Measurements from ENCODE around the gene KNDC1.
"Not testable (repeated sequence)": the region's sequence is repeated elsewhere in the genome, so short reads cannot be mapped to it uniquely, and the experiment has no call there.

Gene KNDC1

DNA sequence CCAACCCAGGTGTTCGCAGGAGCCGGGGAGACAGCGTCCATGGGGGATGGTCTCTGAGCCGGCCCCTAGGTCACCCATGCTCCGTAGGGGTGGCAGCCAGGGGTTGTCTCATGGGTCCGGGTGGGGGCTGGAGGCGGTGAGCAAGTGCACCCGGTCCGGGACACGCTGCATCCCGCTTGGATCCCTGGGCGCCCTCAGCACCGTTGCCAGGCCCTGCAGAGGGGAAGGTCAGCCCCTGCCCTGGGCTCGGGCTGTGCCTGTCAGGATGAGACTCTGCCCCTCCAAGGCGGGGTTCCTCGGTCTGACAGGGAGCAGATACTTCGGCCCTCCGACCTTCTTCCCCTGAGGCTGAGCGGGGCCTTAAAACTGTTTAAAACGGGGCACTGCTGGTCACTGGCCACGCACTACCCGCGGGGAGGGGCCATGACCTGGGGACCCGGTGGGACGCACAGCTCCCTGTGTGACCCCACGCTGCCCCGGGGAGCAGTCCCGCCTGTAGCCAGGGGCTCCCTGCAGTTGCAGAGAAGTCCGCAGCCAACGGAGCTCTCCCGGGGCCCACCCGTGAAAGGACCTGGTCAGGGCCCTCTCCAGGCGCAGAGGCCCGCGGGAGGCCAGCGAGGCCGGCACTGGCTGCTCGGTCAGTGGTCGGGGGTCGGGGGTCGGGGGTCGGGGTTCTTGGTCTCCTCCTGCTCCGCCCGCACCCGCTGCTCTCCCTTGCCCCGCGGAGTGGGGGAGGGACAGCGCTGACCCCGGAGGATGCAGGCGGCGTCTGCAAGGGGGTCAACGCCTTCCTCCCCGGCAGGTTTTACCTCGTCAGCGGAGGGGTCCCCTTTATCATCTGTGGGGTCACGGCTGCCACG is 33.4 kb upstream of the KNDC1 start:
- no peak for DNase-seq

DNA sequence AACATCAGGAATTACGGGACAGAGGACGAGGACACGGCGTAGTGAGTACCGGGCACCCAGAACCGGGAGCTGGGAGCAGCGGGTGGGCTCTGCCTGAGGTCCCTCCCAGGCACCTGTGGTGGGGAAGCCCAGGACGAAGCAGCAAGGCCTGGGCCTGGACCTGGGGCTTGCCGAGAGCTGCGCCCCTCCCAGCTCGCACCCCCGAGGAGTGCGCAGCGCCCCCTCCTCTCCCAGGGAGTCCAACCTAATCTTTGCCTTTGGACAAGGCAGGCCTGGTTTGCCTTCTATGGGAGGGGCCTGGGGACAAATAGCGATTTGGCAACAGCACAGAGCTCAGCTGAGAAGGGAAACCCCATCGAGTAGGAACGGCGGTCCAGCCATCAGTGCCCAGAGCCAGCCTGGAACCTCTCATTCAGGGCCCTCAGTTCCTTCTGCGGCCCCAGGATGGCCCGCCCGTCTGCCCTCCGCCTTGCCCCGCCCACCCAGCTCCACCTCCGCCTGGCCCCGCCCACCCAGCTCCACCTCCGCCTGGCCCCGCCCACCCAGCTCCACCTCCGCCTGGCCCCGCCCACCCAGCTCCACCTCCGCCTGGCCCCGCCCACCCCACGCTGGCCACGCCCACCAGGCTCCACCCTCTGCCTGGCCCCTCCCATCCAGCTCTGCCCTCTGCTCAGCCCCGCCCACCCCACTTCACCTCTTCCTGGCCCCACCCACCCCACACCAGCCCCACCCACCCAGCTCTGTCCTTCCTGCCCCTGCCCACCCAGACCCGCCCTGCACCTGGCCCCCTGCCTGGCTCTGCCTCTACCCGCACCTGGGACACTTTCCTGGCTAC is 32.5 kb upstream of the KNDC1 start:
- peak in 1 of 51 donors; percentile 10 for DNase-seq

DNA sequence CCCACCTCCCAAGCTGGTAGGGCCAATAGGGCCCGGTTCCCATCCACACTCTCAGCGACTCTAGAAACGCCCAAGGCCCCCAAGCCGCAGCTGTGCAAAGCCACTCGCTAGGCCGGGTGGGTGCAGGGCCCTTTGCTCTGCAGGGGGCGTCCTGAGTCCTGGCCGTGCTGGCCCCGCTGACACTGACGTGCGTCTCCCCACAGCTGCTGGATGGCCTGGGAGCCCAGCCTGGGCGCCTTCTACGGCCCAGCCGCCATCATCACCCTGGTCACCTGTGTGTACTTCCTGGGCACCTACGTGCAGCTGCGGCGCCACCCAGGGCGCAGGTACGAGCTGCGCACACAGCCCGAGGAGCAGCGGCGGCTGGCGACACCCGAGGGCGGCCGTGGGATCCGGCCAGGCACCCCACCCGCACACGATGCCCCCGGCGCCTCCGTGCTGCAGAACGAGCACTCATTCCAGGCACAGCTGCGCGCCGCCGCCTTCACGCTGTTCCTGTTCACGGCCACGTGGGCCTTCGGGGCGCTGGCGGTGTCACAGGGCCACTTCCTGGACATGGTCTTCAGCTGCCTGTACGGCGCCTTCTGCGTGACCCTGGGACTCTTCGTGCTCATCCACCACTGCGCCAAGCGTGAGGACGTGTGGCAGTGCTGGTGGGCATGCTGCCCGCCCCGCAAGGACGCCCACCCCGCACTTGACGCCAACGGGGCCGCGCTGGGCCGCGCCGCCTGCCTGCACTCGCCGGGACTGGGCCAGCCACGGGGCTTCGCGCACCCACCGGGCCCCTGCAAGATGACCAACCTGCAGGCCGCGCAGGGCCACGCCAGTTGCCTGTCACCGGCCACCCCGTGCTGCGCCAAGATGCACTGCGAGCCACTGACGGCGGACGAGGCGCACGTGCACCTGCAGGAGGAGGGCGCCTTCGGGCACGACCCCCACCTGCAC is 31.6 kb upstream of the KNDC1 start:
- no peak for DNase-seq

DNA sequence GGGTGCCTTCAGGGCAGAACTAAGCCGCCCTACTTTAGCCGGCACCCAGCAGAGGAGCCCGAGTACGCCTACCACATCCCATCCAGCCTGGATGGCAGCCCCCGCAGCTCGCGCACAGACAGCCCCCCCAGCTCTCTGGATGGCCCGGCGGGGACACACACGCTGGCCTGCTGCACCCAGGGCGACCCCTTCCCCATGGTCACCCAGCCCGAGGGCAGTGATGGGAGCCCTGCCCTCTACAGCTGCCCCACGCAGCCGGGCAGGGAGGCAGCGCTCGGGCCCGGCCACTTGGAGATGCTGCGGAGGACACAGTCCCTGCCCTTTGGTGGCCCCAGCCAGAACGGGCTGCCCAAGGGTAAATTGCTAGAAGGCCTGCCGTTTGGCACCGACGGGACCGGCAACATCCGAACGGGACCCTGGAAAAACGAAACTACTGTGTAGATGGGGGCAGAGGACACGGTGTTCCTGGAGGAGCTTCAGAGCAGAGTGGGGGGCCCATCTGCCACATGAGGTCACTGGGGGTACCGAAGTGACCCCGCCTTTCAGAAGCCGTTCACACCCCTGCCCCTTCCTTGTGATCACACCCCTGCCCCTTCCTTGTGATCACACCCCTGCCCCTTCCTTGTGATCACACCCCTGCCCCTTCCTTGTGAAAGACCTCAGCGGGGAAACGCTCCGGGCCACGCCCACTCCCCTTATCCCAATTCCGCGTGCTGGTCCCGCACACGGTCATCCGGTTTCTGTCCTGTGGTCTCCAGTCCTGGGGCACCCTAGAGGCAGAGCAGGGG is 30.8 kb upstream of the KNDC1 start:
- no peak for DNase-seq

DNA sequence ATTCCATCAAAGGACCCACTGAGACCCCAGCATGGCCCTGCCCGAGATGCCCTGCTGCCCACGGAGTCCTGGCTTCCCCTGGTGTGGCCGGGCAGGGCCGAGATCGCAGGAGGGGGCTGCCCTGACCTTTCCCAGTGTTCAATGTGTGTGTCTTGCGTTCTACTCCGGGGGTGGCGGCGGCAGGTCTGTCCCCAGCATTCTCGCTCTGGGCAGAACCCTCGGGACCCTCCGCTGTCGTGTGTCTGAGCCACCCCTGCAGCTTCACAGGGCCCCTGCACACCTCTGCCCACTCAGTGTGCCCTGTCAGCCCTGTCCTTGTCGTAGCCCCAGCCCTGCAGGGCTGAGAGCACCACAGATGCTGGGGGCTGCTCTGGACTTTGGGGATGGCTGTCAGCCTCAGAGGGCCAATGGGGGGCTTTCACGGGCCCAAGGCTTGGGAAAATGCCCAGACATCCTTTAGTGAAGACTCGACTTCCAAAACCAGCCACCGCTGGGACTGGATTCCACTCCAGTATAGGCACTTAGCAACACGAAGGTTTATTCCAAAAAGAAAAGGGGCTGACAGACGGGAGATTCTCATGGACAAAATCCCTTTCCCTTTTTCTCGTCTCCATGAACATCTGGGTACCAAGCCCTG is 30.0 kb upstream of the KNDC1 start:
- no peak for DNase-seq

DNA sequence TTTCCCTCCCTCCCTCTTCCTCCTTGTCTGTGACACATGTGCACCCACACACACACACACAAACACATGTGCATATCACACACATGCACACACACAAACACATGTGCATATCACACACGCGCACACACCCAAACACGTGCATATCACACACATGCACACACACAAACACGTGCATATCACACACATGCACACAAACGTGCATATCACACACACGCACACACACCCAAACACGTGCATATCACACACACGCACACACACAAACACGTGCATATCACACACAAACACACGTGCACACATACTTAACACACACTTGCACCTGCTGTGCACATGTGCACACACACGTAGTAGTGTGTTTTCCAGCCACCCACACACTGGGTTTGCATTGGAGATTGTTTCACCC is 29.4 kb upstream of the KNDC1 start:
- no peak for DNase-seq

DNA sequence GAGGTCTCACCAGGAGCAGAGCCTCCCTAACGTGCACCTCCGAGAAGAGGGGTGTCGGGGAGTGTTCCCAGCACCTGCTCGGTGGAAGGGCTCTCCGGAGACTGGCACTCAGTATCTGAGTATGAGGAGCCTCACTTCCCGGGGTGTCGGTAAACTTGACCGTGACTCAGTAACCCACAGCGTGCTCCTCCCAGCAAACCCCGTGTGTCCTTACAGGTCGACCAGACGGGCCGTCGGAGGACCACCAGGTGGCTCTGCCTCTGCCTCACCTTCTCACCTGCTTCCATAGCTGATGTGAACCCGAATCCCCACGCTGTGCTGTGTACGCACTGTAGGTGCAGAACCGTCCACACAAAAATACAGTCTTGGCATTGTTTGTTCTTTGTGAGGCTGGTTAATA is 29.0 kb upstream of the KNDC1 start:
- DNase-seq, result no peak

DNA sequence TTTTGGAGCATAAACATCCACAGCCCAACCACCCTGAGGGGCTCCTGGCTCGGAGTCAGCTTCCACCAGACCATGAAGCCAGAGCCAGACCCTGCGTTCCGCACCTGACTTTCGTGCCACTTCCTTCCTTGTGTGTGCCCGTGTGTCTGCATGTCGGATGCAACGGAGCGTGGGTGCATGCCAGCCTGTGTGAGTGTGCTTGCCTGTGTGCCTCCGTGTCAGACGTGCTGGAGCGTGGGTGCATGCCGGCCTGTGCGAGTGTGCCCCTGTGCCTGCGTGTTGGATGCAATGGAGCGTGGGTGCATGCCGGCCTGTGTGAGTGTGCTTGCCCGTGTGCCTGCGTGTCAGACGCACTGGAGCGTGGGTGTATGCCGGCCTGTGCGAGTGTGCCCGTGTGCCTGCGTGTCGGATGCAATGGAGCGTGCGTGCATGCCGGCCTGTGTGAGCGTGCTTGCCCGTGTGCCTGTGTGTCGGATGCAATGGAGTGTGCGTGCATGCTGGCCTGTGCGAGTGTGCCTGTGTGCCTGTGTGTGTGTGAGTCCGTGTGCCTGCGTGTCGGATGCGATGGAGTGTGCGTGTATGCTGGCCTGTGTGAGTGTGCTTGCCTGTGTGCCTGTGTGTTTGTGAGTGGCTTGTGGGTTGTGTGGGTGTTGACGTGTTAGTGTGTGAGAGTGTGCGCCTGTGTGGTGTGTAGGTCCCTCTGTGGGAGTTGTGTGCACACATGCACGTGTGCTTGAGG is 28.1 kb upstream of the KNDC1 start:
- DNase-seq, result no peak

DNA sequence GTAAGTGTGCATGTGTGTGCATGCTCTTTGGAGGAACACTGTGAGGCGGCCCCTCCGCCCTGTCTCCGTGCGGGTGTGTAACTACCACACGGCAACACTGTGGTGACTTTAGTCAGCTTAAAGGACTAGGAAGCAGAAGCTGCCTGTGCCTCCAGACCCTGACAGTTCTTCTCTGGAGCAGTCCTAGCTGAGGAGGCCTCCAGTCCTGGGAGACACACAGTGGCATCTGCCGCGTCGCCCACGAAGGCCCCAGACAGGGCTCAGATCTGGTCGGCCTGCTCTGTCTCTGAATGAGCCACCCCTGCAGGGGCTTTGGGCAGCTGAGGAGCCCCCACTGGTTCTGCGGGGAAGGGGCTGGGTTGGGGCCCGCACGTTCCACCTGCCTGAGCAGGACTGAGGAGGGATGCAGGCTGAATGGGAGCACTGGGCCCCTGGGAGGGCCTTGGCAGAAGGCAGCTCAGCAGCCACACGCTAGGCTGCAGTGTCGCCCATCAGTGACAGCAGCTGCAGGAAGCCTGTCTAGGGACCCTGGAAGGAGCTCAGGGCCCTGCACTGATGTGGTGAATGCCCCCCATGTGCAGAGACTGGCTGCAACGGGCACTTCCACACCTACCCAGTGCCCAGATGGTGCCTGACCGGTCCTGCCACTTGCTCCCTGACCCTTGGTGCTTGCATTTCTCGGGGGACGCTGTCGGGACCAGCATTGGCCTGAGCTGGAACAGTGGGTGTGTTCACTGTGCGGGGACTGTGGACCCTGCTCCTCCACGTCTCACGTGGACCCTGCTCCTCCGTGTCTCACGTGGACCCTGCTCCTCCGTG is 27.3 kb upstream of the KNDC1 start:
- DNase-seq, result no peak

DNA sequence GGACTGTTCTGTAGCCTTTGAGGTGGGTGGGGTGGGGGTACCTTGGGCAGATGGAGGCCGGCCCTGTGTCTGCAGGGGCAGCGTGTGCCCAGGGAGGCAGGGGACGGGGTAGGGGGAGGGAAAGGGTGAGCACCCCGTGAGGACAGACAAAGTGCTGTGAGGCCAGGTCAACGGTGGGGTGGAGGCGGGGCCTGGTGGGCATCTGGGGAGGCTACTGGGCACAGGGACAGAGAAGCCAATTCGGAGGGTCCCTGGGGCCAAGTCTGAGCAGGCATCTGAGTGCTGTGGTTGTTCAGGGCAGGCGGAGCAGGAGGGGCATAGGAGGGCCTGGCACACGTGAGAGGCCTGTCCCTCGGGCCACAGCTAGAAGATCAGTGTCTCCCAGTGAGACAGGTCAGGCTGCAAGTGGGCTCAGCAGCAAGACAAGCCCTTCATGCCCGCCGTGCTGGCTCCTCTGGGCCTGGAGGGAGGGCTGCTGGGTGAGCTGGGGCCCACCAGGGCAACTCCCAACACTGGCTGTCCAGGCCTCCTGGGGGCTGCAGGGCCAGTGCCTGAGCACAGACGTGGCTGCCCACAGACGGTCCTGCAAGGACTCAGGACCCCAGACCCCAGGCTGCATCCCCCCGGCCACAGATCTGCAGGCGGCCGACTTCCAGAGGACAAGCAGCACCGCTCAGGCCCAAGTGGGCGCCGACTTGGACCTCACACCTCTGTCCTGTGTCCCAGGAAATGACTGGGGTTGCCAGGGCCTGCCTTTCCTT is 26.4 kb upstream of the KNDC1 start:
- no peak for DNase-seq

DNA sequence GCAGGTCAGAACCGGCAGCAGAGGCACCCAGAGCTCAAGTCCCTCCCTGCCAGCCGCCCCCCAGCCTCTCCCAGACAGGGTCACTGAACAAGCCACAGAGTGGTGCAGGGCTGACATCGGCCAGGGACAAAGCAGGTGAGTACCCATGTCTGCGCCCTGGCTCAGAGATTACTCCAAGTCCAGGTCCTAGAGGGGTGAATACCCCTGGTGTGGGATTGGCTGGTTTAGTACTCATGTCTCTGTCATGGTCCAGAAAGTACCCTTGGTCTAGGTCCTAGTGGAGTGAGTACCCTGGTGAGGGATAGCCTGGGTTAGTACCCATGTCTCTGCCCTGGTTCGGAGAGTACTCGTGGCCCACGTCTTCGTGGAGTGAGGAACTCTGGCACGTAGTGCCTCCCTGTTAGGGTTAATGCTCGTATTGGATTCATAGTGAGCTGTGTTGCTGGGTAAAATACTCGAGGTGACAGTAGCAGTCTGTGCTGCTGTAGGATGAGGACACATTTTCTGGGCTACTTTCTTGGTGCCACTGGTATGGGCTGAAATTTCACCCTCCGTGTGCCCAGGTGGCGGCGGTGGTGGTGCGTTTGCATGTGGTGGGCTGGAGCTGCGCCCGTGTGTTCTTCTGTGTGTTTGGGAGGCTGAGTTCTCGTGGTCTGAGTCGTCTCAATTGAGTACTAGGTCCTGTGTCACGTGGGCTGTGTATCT is 25.5 kb upstream of the KNDC1 start:
- DNase-seq, result no peak

DNA sequence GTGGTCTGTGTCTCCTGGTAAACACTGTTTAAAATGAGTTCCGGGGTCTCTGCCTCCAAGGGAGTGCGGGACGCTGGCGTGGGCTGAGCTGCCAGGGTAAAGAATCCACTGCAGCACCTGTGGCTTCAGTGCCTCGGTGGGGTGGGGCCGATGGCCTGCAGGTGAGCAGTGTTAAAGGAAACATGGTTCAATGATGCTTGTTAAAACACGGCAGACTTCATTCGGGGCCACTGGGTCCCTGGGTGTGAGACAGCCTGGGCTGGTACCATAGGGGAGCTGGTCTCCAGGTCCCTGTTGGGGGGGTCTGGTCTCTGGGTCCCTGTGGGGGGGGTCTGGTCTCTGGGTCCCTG is 24.9 kb upstream of the KNDC1 start:
- no peak for DNase-seq

DNA sequence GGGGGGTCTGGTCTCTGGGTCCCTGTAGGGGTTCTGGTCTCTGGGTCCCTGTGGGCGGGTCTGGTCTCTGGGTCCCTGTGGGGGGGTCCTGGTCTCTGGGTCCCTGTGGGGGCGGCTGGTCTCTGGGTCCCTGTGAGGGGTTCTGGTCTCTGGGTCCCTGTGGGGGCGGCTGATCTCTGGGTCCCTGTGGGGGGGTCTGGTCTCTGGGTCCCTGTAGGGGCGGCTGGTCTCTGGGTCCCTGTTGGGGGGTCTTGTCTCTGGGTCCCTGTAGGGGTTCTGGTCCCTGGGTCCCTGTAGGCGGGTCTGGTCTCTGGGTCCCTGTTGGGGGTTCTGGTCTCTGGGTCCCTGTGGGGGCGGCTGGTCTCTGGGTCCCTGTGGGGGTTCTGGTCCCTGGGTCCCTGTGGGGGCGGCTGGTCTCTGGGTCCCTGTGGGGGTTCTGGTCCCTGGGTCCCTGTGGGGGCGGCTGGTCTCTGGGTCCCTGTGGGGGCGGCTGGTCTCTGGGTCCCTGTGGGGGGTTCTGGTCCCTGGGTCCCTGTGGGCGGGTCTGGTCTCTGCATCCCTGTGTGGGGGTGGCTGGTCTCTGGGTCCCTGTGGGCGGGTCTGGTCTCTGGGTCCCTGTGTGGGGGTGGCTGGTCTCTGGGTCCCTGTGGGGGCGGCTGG is 22.4 kb upstream of the KNDC1 start:
- DNase-seq, result not testable (repeated sequence)

DNA sequence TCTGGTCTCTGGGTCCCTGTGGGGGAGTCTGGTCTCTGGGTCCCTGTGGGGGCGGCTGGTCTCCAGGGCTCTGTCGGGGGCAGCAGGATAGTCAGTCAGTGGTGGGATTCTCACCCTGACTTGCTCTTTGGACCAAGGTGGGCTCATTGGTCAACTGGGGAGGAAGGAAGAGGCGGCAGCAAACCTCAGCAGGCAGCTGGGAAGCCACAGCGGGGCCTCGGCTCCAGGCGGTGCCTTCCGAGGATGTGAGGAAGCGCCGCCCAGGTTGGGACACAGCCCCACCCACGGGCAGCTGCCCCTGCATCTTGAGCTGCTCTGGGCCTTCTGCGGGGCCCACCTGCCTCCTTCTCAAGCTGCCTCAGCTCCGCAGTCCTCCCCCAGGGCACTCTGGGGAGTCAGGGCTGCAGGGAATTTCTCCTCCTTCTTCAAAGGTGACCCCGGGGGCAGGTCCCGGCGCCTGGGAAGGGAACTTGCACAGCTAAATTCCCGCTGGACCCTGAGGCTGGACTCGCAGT is 20.4 kb upstream of the KNDC1 start:
- no peak for DNase-seq

DNA sequence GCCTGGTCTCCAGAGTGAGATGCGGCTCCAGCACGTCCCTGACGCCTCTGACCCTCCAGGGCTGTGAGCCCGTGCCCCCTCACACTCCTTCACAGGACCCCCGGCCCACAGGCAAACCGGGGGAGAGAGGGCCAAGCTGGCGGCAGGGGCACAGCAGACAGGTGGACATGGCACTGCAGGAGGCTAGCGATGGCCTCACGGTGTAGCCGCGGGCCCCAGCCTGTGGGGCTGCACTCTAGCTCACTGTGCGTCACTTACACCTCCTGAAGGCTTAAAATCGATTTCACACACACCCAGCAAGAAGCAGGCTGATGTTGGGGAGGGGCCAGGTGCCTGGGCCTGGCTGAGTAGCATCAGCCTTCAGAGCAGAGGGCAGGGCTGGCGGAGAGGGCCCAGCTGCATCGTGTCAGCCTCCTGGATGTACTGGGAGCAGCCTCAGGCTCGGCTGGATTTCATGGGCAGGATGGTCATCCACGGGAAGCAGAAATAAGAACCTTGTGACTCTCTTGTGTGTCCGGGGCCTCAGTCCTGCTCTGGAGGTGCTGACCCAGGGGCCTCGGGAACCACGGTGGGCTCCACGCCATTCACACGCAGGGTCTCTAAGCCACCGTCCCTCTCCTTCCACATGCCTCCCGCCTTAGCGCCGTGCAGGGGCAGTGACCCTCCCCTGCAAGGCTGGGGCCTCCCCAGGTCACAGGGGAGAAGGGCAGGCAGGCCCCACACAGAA is 19.4 kb upstream of the KNDC1 start:
- no peak for DNase-seq

All from hypothalamus (tissue), 51 donors.